Activated T-helper 1 cell treated with anti-CD3 and anti-CD28 coated beads, Interleukin-2, amount 50 U/mL, for 16 hours (primary cell): ENCODE measurements around the gene GUCA1C.

Experiments used
- DNase-seq, 2 donors: peaks; one replicate each; pipeline ENCODE4 v3.0.0-alpha.2; 2020; ENCODE audit warnings: low read depth in 1 of 2, low spot score in 1 of 2

GUCA1C gene, protein sequence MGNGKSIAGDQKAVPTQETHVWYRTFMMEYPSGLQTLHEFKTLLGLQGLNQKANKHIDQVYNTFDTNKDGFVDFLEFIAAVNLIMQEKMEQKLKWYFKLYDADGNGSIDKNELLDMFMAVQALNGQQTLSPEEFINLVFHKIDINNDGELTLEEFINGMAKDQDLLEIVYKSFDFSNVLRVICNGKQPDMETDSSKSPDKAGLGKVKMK

DNA sequence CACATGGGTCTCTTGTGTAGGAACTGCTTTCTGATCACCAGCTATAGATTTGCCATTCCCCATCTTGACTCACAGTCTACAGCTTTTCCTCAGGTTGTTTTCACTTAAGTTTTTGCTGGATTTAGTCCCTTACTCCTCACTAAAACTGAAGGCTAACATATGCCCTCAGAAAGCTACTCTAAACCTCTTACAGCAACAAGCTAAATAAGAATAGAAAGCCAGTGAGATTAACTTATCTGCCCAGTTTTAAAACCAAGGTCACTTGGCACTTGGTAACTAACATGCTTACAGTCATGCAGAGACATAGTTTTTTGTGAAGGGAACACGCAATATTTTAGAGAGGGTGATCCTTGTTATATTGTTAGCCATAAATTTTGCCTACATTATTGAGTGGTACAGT lies at the start of gene GUCA1C:
GUCA1C (minus strand) TSS at position 180 of the 400 bp plus-strand sequence; CDS start at position 63, 117 bp downstream.
- no peak for DNase-seq

DNA sequence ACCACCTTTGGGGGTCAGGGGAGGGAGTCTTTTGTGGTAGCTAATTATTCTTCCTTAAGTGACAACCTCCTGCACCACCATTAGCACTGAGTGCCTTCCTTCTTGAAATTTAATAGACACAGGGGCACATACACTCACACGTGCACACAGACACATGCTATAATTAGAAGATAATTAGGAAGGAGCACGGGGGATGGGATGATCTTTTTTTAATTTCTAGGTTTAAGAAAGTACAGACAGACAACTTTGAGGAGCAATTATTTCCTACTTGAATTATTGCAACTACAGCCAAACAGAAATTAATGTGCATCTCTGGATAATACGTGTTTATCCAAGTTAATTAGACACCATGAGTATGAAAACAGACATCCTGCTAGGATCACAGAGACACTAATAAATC lies 44.8 kb upstream of the GUCA1C start:
- DNase-seq, result no peak

DNA sequence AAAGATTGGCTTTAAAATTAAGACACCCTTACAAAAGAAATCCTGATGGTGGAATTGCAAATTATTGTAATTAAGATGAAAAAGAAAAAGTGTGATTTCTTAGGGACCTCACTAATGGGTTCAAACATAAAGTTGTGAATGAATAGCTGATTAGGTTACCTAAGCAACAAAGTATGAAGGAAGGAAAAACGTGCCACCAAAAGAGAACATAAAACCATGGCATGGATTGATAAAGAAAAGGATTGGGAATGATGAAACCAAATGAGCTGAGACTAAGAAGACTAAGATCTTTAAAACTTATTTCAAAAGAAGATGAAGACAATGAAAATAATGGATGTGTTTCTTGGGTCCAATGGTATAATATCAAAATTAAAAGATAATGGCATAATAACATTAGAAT lies 32.2 kb upstream of the GUCA1C start:
- no peak for DNase-seq

- DNase-seq, result no peak
Observed at GRCh38 chr3:108983051-108983450, 29.4 kb upstream of the GUCA1C start.

DNA sequence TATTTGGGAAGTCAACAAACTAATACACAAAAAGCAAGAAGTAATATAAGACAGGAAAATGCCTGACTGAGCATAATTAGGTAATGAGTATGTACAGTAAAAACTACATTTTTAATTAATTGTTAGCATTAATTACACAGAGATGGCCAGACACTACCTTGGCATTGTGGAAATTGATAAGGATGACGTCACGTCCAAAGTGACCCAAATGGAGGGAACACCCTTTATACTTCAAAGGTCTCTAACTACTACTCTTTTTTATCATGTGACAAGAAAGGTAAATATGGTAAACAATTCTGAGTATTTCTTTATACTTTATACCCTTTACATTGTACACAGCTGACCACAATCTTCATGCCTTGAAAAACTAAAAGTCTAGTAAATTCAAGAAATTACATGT lies 22.4 kb upstream of the GUCA1C start:
- DNase-seq, result no peak

GRCh38 chr3:108973019-108973418 lies 19.3 kb upstream of the GUCA1C start:
- DNase-seq, result no peak

DNA sequence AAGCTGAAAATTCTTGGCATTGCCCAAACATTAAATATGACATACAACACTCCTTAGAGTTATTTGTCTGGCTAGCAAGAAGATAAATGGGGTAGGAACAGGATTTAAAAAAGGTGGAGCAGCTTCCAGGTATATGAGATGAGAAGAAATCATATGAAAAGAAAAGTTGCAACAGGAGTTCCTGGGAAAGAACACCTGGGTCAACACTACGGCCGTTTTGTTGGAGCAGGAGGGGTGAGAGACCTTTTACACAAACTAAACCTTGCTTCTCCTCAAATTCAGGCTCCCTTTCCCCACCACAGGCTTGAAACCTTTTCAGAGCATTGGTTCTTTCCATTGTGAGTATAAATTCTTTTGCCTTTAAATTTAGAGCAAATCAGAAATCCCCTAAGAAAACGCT lies 18.8 kb upstream of the GUCA1C start:
- DNase-seq, result no peak

DNA sequence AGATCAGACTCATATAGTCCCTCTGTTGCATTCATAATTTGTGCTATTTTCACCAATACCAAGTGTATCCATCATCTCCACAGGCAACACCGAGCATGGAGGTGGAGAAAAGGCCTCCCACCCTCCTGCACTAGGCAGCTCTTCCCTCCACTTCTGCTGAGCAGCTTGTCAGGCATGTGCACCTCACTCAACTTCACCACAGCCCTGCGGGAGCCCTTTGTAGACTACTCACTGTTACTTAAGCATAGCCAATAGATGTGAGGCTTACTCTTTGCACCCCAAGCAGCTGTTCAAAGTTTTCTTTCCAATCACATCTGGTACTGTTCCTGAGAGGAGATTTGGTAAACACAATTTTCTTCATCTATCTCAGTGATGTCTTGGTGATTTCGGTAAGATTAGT lies 16.9 kb upstream of the GUCA1C start:
- no peak for DNase-seq

DNA sequence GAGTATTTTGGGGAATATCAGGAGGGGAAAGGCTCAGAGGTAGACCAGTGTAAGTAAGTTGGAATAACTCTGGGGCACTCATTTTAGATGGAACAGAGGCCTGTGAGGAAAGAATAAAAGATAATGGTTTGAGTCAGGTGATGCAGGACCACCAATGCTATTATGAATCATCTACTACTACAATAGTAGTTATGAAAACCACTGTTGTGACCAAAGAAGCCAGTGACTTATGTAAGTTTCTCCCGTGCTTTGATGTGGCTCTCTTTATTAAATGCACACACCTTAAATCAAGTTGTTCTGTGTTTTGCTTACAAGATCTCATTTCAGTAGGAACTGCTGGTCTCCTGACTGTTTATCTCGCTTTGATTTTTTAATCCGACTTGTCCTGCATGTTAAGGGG lies 13.1 kb upstream of the GUCA1C start:
- DNase-seq, result no peak

DNA sequence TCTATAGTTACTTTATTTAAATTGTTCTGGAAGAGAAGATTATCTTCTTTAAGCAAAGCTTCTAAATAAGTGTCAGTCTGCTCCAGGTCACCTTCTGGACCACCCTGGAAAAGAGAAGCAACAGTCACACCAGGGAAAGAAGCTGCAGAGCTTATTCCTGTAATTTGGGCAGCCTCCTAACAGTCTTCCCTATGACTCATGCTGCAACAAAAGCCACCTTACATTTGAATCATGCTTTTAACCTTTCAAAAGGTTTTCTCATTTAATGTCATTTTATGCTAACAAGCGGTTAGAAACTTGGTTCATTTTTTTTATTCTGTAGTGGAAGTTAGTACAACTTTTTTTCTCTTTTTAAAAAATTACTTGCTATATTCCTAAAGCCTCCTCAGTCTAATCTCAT lies 5.3 kb upstream of the GUCA1C start:
- DNase-seq, result no peak

GRCh38 chr3:108953210-108953609 lies 469 bp downstream of the GUCA1C start:
- no peak for DNase-seq

- DNase-seq, result no peak
Observed at GRCh38 chr3:108951820-108952501, 1.7 kb downstream of the GUCA1C start.

DNA sequence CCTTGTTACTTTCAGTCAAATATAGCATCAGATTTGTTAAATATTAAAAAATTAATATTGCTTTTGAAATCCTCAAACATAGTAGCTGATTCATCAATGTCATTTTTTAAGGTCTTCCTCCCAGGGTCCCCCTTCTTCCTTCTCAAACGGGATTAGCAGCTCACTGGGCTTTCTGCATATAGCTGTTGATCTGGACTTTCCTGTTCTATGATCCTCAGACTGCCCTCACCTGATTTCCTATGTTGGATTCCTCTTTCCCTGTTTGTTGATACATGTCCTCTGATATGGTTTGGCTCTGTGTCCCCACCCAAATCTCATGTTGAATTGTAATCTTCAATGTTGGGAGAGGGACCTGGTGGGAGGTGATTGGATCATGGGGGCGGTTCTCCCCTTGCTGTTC lies 5.8 kb downstream of the GUCA1C start:
- no peak for DNase-seq

- DNase-seq, result no peak
Observed at GRCh38 chr3:108946292-108947285, 7.1 kb downstream of the GUCA1C start.

- no peak for DNase-seq
Observed at GRCh38 chr3:108940568-108941263, 13.0 kb downstream of the GUCA1C start.

DNA sequence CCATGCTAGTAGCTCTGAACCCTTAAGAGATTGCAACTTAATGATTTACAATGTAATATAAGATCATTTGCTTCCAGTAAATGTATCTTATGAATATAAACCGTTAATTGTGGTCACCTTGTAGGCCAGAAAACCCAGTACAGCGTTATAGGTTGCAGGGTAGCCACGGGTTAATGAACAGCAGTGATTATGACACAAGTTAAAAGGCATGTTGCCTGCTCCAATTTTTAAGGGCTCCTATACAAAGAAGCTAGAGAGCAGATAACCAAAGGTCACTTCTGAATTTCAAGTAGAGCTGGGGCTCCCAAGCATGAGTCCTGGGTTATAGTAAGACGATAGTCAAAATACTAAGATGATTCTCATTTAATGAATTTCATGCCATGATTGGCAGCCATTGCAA lies 13.5 kb downstream of the GUCA1C start:
- DNase-seq, result no peak

GRCh38 chr3:108936924-108937689 lies 16.6 kb downstream of the GUCA1C start:
- DNase-seq, result no peak

DNA sequence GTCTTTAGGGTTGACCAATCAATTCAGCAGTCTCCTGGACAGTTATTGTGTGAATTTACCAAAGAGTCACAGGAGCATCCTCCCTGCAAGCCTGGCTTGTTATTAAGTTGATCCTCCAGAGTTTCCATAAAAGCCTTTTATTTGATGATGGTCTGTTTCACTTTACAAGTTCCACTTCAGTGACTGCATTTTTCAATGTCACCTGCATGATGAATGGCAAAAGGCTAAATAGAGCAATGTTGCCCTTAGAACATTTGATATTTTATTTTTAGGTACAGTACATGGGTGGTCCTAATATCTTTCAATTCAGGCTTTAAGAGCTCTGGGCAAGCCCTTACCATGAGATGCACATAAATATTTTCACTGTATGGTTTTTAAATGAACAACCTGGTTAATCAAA lies 22.6 kb downstream of the GUCA1C start:
- DNase-seq, result no peak

DNA sequence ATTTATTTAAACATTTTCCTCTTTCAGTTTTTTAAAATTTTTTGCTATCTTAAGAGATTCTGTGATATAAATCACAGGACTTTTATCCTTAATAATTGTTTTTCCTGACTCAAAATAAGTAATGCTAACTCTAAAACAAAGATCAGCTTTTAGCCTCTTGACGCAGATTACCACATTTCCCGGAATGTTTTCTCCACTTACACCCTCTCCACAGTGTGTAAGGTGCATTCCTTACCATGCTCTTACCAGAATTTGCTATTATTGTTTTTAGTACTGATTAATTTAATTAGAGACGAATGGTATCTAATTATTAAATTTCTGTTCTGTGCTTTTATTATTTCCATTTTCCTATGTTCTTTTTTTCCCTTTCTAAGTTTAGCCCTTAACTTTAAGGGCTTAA lies 34.8 kb downstream of the GUCA1C start:
- DNase-seq, result no peak
